ENCODE results near the gene TINCR.
"Not testable (repeated sequence)": the region's sequence is repeated elsewhere in the genome, so short reads cannot be mapped to it uniquely, and the experiment has no call there.

The TINCR gene

DNA sequence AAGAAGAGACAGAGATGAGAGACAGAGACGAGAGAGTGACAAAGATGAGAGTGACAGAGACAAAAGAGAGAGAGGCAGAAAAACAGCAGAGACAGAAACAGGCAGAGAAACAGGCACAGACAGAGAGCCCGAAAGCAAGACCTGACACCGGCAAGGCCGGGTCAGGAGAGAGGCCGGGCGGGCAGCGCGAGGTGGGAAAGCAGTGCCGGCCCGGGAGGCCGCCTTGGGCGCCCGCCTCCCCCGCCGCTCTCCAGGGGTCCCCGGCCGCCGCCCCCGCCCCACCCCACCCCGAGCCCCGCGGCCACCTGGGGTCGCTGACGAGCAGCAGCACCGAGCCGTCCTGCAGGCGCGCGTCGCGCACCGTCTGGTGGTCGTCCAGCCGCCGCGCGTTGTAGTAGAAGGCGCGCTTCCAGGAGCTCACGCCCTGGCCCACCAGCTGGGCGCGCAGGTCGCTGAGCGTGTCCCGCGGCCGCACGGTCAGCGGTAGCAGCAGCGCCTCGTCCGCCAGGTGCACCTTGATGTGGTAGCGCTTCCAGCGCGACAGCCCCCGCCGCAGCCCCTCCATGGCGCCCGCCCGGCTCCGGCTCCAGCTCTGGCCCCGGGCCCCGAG, at the start of gene TINCR:
Gene TINCR, minus strand, starts transcription at position 594 of the 610 bp plus-strand sequence.
- TF ChIP-seq ZNF384 (IDR thresholded peaks at IDR 0.05) (no peak), HDGF (IDR thresholded peaks at IDR 0.05; ENCODE audit: borderline replicate concordance) (no peak), ARNT (IDR thresholded peaks at IDR 0.05) (no peak), SUZ12 (IDR thresholded peaks at IDR 0.05) (no peak), FOXA1 (IDR thresholded peaks at IDR 0.05) (no peak), L3MBTL2 (conservative IDR thresholded peaks at IDR 0.05) (no peak), NFRKB (IDR thresholded peaks at IDR 0.05) (no peak), FOXM1 (IDR thresholded peaks at IDR 0.05; ENCODE audit: borderline replicate concordance) (no peak), CTBP1 (IDR thresholded peaks at IDR 0.05; ENCODE audit: borderline replicate concordance) (no peak), ELF4 (IDR thresholded peaks at IDR 0.05) (no peak), BHLHE40 (IDR thresholded peaks at IDR 0.05; ENCODE audit: borderline replicate concordance) (no peak), LEF1 (IDR thresholded peaks at IDR 0.05; ENCODE audit: borderline replicate concordance) (no peak), FOXK2 (IDR thresholded peaks at IDR 0.05) (no peak), TARDBP (IDR thresholded peaks at IDR 0.05) (no peak), SP1 (IDR thresholded peaks at IDR 0.05) (no peak)
- TF ChIP-seq, protein P1, sequence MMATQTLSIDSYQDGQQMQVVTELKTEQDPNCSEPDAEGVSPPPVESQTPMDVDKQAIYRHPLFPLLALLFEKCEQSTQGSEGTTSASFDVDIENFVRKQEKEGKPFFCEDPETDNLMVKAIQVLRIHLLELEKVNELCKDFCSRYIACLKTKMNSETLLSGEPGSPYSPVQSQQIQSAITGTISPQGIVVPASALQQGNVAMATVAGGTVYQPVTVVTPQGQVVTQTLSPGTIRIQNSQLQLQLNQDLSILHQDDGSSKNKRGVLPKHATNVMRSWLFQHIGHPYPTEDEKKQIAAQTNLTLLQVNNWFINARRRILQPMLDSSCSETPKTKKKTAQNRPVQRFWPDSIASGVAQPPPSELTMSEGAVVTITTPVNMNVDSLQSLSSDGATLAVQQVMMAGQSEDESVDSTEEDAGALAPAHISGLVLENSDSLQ (IDR thresholded peaks at IDR 0.05): no peak
- peak; percentile 44 for DNase-seq (ENCODE audit: extremely low spot score)
- CTCF ChIA-PET: no interaction called here
- POLR2A ChIA-PET: no interaction called here

- TF ChIP-seq FOXA1 (IDR thresholded peaks at IDR 0.05): no peak
- no peak for TF ChIP-seq ZNF384 (IDR thresholded peaks at IDR 0.05)
- TF ChIP-seq CTBP1 (IDR thresholded peaks at IDR 0.05; ENCODE audit: borderline replicate concordance): no peak
- no peak for TF ChIP-seq FOXM1 (IDR thresholded peaks at IDR 0.05; ENCODE audit: borderline replicate concordance)
- TF ChIP-seq SUZ12 (IDR thresholded peaks at IDR 0.05): no peak
- no peak for TF ChIP-seq SP1 (IDR thresholded peaks at IDR 0.05)
- TF ChIP-seq ARNT (IDR thresholded peaks at IDR 0.05): no peak
- TF ChIP-seq, protein P1 (IDR thresholded peaks at IDR 0.05): no peak
- TF ChIP-seq HDGF (IDR thresholded peaks at IDR 0.05; ENCODE audit: borderline replicate concordance): no peak
- TF ChIP-seq L3MBTL2 (conservative IDR thresholded peaks at IDR 0.05): no peak
- TF ChIP-seq ELF4 (IDR thresholded peaks at IDR 0.05): no peak
- no peak for TF ChIP-seq FOXK2 (IDR thresholded peaks at IDR 0.05)
- TF ChIP-seq NFRKB (IDR thresholded peaks at IDR 0.05): no peak
- no peak for TF ChIP-seq BHLHE40 (IDR thresholded peaks at IDR 0.05; ENCODE audit: borderline replicate concordance)
- TF ChIP-seq TARDBP (IDR thresholded peaks at IDR 0.05): no peak
- no peak for TF ChIP-seq LEF1 (IDR thresholded peaks at IDR 0.05; ENCODE audit: borderline replicate concordance)
- POLR2A ChIA-PET: no interaction called here
- CTCF ChIA-PET: no interaction called here
- DNase-seq (ENCODE audit: extremely low spot score): no peak
Measured at GRCh38 chr19:5617080-5617479, 49.3 kb upstream of the TINCR start.

GRCh38 chr19:5615756-5616327, 48.1 kb upstream of the TINCR start:
- TF ChIP-seq SUZ12 (IDR thresholded peaks at IDR 0.05) (no peak), NFRKB (IDR thresholded peaks at IDR 0.05) (no peak)
- CTCF ChIA-PET: interaction anchor here (0.6 kb wide), 1 partner anchor 1447 kb away, joined by 3 read pairs; no protein-coding TSS in a partner anchor
- no peak for DNase-seq (ENCODE audit: extremely low spot score)
- POLR2A ChIA-PET: no interaction called here

DNA sequence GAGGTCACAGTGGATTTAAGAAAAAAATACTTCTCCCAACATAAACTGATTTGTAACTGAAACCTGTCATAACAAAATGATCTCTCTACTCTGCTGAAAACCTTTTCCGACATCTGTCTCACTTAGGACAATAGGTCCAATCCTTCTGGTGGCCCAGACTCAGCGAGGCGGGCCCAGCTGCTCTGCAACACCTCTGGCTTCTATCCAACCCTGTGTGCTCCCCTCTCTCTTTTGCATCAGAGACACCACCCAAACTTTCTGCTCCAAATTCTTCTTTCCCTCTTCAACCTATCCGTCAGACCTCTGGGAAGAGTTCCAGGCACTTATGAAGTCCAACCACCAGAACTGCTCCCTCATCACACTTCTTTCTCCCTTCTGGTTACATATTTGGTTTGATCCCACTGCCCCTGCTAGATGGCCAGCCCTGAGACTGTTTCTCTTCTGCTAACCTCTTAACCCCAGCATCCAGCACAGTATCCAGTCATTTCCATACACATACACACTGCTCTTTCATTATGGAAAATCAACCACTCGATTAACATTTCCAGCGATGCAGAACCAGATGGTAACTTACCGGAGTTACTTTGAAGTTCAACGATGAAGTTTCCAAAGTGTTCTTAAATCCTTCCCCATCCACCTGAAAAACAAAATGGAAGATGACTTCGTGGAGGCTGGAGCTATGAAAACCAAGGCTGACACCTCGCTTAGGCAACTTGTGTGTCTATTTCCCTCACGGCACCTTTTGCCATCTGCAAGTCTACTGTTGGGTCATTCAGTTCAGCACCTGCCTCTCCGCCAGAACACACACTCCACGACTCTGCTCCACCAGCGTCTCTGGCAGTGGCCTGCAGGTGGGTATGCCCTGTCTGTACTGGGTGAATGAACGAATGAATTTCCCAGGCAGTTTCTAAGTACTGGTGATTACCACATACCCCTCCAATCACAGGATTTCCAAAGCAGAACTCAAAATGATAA, 45.4 kb upstream of the TINCR start:
- CTCF ChIA-PET: interaction anchor here (0.6 kb wide), 1 partner anchor 73 kb away, joined by 3 read pairs; no protein-coding TSS in a partner anchor
- POLR2A ChIA-PET: no interaction called here
- TF ChIP-seq SP1 (IDR thresholded peaks at IDR 0.05) (no peak), ZNF384 (IDR thresholded peaks at IDR 0.05) (no peak)
- DNase-seq (ENCODE audit: extremely low spot score): no peak

DNA sequence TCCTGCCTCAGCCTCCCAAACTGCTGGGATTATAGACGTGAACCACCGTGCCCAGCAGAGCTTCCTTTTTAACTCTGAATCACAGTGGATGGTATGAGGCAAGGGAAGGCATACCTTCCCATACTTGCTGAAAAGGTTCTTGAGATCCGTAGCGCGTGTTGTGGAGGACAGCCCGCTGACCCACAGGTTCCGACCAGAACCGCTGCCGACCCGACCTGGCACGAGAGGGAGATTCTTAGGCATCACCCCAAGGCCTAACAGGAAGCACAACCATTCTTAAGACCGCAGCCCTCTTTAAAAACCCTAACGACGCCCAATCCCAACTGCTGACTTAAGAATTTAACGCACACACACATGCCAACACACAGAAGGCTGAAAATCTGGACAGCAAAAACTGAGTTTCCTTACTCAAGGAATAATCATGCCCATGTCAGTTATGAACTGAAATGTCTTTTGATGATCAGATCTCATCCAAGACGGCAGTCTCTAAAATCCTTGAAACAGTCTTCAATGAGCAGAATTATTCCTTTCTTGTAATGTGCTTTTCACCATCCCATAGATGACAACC, 42.2 kb upstream of the TINCR start:
- DNase-seq (ENCODE audit: extremely low spot score): no peak
- ChIA-PET CTCF (no interaction called here), POLR2A (interaction anchor here (1.0 kb wide), 1 partner anchor 13 kb away, joined by 3 read pairs; the partner anchor contains the start of genes SAFB and SAFB2)
- no peak for TF ChIP-seq TARDBP (IDR thresholded peaks at IDR 0.05)
- TF ChIP-seq L3MBTL2 (conservative IDR thresholded peaks at IDR 0.05): no peak
- TF ChIP-seq BHLHE40 (IDR thresholded peaks at IDR 0.05; ENCODE audit: borderline replicate concordance): no peak

DNA sequence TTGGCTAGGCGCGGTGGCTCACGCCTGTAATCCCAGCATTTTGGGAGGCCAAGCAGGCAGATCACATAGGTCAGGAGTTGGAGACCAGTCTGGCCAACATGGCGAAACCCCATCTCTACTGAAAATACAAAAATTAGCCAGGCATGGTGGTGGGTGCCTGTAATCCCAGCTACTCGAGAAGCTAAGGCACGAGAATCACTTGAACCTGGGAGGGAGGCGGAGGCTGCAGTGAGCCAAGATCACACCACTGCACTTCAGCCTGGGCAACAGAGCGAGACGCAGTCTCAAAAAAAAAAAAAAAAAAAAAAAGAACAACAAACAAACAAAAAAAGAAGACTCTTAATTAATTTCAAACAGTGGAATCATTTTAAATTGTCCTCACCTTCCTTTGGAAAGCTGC, 41.0 kb upstream of the TINCR start:
- DNase-seq (ENCODE audit: extremely low spot score); CTCF ChIA-PET: not testable (repeated sequence)
- POLR2A ChIA-PET: interaction anchor here (1.0 to 1.3 kb wide), 2 partner anchors 9 to 14 kb away, joined by 3 to 4 read pairs; partner anchors contain the start of genes SAFB and SAFB2

Data from HEK293T (cell line).